Loucy (cell line): ENCODE measurements around the gene GBGT1.

Experiments used
- EZH2phosphoT487 ChIP-seq: fragments of 200-600 bp; IDR thresholded peaks from 2 replicates; pipeline ENCODE4 v1.6.1; 2018; ENCODE audit warnings: antibody characterized with exemption, mild to moderate bottlenecking, moderate library complexity, borderline replicate concordance
- TF ChIP-seq, protein P1 (sequence below): fragments of 200-600 bp; sonication (generic); conservative IDR thresholded peaks from 2 replicates; pipeline ENCODE4 v1.5.1; 2014; ENCODE audit warnings: mild to moderate bottlenecking, antibody characterized with exemption, low read length

DNA sequence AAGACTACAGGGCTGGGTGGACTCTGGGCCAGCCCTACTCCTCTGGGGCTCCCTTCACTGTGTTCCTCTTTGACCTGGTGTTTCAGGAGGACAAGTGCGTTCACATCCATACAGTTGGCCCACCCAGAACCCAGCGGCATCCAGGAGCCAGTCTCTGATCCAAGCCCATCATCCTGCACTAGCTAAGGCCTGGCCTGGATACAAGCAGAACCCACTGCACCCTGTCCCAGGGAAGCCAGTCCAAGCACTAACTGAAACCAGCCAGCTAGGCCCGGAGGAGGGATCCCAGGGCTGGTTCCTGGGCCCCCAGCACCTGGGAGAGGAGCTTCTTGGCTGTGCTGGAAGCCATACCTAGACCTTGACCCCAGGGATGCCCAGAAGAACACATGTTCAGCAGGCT is 4.1 kb upstream of the GBGT1 start:
- TF ChIP-seq, protein P1, sequence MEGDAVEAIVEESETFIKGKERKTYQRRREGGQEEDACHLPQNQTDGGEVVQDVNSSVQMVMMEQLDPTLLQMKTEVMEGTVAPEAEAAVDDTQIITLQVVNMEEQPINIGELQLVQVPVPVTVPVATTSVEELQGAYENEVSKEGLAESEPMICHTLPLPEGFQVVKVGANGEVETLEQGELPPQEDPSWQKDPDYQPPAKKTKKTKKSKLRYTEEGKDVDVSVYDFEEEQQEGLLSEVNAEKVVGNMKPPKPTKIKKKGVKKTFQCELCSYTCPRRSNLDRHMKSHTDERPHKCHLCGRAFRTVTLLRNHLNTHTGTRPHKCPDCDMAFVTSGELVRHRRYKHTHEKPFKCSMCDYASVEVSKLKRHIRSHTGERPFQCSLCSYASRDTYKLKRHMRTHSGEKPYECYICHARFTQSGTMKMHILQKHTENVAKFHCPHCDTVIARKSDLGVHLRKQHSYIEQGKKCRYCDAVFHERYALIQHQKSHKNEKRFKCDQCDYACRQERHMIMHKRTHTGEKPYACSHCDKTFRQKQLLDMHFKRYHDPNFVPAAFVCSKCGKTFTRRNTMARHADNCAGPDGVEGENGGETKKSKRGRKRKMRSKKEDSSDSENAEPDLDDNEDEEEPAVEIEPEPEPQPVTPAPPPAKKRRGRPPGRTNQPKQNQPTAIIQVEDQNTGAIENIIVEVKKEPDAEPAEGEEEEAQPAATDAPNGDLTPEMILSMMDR = no peak
- no peak for TF ChIP-seq EZH2phosphoT487
